Kidney (tissue), 14 donors: ENCODE measurements around the gene CTXN1. TPM values are rescaled to one million over a fixed set of nuclear protein-coding genes. Genes with fewer than 3 reads are reported as not detected.
A peak's percentile ranks its signal among the peaks of the same experiment; 100 is the strongest.

ENCODE experiments used
- DNase-seq, 5 donors: peaks; one replicate each; pipeline ENCODE4 v3.0.0-alpha.2; 2013 to 2020
- FAIRE-seq: peaks from 2 replicates; lab custom pipeline; 2012; peaks lifted over from hg19 to GRCh38; lab: Jason Lieb, UNC
- H3K27ac ChIP-seq, 2 donors: one replicate each; pipeline ENCODE4 v1.7.0; 2013; ENCODE audit warnings: low read depth in 2 of 2, low read length in 2 of 2, inconsistent platforms in 1 of 2
- H3K27me3 ChIP-seq: one replicate; pipeline ENCODE4 v1.7.1; 2013; ENCODE audit warnings: low read length, inconsistent platforms; ENCODE audit not compliant: control insufficient read depth, insufficient read depth
- H3K36me3 ChIP-seq, 3 donors: one replicate each; pipeline versions ENCODE4 v1.7.0 to v1.7.1; 2013; ENCODE audit warnings: low read length in 3 of 3, control low read depth in 1 of 3, inconsistent platforms in 1 of 3; ENCODE audit not compliant: insufficient read depth in 3 of 3, control insufficient read depth in 2 of 3
- H3K4me1 ChIP-seq, 3 donors: one replicate each; pipeline versions ENCODE4 v1.7.0 to v1.7.1; 2013; ENCODE audit warnings: low read length in 3 of 3, inconsistent platforms in 1 of 3, low read depth in 1 of 3; ENCODE audit not compliant: control insufficient read depth in 2 of 3, insufficient read depth in 2 of 3
- H3K4me3 ChIP-seq, 3 donors: one replicate each; pipeline versions ENCODE4 v1.7.0 to v1.8.1; 2013; ENCODE audit warnings: low read length in 3 of 3, control low read depth in 1 of 3, inconsistent platforms in 1 of 3
- H3K9ac ChIP-seq, 3 donors: one replicate each; pipeline versions ENCODE4 v1.7.0 to v1.7.1; 2013; ENCODE audit warnings: low read length in 3 of 3, control low read depth in 1 of 3, inconsistent platforms in 1 of 3
- H3K9me3 ChIP-seq, 3 donors: one replicate each; pipeline versions ENCODE4 v1.7.0 to v1.7.1; 2013; ENCODE audit warnings: low read length in 3 of 3, control low read depth in 1 of 3, inconsistent platforms in 1 of 3; ENCODE audit not compliant: control insufficient read depth in 2 of 3, insufficient read depth in 1 of 3
- intact Hi-C: fragments of 100-400 bp; cut with DNase I; formaldehyde crosslinking; loops from one replicate; pipeline ENCODE4 v1.11.1; 2022
- polyA plus RNA-seq: library from polyadenylated mRNA; stranded (reverse); fragments of 350-450 nt; fragmentation: Illumina TruSeq; extraction: RNeasy Lipid Tissue Mini Kit (QIAGEN cat#74804); gene quantifications from one replicate; pipeline ENCODE4 v1.2.3, GENCODE V29; 2014; ENCODE audit warnings: low read depth, low replicate concordance; ENCODE audit not compliant: insufficient read depth
- total RNA-seq: library from RNA; stranded (reverse); fragmentation: NEBNext Ultra II Directional; extraction: Animal tissue kit (Norgen Biotek cat#: 25700); gene quantifications from one replicate; pipeline ENCODE4 v1.2.1, GENCODE V29; 2021
- TF ChIP-seq, protein P1 (sequence below): IDR thresholded peaks from 3 replicates; pipeline ENCODE4 v1.5.1; 2012; ENCODE audit warnings: mild to moderate bottlenecking, moderate library complexity, borderline replicate concordance; ENCODE audit not compliant: insufficient read depth; ENCODE audit errors: extremely low read depth
- donor health status: control.
- donor health status: control.
- donor health status: control.
- donor health status: control.
- donor health status: control.
- donor health status: DM: yes; HTN: yes; CAD: no.
- donor health status: Normal renal cell carcinoma (clear cell type).

CTXN1 gene
- total and polyA plus RNA-seq, 2 donors from 2014 or later = 8.9 to 25.9 TPM

DNA sequence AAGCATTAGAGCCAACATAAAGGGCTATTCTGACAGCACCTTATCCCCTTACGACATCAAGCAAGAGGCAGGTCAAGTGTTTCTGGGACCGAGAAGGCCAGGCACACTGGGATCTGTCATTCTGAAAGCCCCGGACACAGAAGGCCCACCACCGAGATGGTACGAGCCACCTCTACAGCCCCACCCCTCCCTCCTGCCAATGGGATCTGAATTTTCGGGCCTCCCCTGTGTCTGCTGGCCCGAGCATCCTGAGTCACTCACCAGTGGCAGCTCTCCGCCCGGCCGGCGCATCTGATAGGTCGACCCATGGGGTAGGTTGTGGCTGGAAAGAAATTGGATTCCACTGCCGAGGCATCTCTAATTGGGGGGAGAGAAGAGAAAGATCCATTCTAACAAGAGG, 14.9 kb upstream of the CTXN1 start:
- DNase-seq = peak in 1 of 5 donors; percentile 56

DNA sequence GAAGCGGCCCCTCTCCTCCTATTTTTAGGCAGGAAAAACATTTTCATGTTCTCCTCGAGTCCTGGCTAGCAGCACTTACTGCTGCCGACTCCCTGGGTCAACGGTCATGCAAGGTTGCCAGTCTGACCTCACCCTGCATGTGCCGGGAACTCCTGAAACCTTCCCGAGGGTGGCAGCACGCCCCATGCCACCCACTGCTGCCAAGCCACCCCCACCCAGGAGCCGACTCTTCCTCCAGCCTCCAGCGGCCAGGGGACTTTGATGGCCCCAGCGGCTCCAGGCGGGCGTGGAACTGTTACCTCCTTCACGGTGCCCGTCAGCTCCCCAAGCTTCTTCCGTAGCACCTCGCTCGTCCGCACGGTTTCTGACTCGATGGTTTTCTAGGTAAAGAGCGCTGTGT, 8.8 kb upstream of the CTXN1 start:
- no peaks in the 10 kb centered on the region for H3K9me3 ChIP-seq
- H3K4me3 ChIP-seq = no peak overlapping the region
- TF ChIP-seq, protein P1, sequence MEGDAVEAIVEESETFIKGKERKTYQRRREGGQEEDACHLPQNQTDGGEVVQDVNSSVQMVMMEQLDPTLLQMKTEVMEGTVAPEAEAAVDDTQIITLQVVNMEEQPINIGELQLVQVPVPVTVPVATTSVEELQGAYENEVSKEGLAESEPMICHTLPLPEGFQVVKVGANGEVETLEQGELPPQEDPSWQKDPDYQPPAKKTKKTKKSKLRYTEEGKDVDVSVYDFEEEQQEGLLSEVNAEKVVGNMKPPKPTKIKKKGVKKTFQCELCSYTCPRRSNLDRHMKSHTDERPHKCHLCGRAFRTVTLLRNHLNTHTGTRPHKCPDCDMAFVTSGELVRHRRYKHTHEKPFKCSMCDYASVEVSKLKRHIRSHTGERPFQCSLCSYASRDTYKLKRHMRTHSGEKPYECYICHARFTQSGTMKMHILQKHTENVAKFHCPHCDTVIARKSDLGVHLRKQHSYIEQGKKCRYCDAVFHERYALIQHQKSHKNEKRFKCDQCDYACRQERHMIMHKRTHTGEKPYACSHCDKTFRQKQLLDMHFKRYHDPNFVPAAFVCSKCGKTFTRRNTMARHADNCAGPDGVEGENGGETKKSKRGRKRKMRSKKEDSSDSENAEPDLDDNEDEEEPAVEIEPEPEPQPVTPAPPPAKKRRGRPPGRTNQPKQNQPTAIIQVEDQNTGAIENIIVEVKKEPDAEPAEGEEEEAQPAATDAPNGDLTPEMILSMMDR = no peak
- H3K36me3 ChIP-seq = peaks cover 0 to 37% (median 26%) of the 10 kb centered on the region in 3 donors
- no peak overlapping the region for H3K9ac ChIP-seq
- intact Hi-C loops = no loop called here
- no peak overlapping the region for H3K27ac ChIP-seq
- peak in 1 of 5 donors; percentile 66 for DNase-seq
- no peaks in the 10 kb centered on the region for H3K4me1 ChIP-seq
- no peaks in the 10 kb centered on the region for H3K27me3 ChIP-seq
- no peak for FAIRE-seq

More for the DNA sequence above, 14.9 kb upstream of the CTXN1 start:
- peaks cover 0 to 8% (median 3%) of the 10 kb centered on the region in 3 donors for H3K36me3 ChIP-seq
- FAIRE-seq = no peak
- H3K4me3 ChIP-seq = no peak overlapping the region
- H3K27me3 ChIP-seq = no peaks in the 10 kb centered on the region
- H3K9me3 ChIP-seq = no peaks in the 10 kb centered on the region
- peaks cover 0 to 13% (median 5%) of the 10 kb centered on the region in 3 donors for H3K4me1 ChIP-seq
- intact Hi-C loops = no loop called here
- TF ChIP-seq, protein P1 = no peak
- H3K9ac ChIP-seq = no peak overlapping the region
- H3K27ac ChIP-seq = no peak overlapping the region

DNA sequence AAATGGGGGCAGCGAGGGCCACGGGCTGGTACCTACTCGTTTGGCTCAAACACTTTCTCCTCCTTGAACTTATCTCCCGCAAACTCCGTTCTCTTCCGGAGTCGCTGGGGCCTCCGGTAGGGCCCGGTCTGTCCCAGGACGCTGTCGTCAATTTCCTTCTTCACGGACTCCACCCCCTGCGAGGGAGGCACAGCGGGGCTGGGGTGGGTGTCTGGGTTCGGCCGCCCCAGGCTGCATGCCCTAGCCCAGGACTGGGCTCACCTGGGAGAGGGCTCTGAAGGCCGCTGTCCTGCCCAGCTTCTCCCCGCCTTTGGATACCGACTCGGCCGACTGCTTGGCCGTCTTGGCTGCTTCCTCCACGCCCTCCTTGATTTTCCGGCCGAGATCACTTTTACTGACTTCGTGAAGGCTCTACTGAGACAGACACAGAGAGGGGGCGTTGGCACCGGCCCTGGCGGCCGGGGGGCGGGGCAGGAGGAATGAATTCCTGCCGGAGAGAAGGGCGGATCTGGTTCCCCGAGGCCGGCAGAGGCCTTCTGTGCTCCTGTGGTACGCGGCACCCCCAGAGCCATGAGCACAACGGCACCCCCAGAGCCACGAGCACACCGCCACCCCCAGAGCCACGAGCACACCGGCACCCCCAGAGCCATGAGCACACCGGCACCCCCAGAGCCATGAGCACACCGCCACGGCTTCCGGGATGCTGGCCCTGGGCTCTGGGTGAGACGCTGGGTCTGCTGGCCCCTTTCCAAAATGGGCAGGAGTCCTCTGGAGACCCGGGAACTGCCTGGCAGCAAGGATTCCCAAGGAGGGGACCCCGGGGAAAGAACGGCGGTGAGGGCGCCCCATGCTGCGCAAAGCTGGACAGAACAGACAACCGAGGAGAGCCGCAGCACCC, 8.1 kb upstream of the CTXN1 start:
- H3K27me3 ChIP-seq = no peaks in the 10 kb centered on the region
- peaks cover 0 to 37% (median 26%) of the 10 kb centered on the region in 3 donors for H3K36me3 ChIP-seq
- peaks cover 0 to 2% (median 0%) of the 10 kb centered on the region in 3 donors for H3K4me1 ChIP-seq
- FAIRE-seq = no peak
- peak in 1 of 5 donors; percentile 52 for DNase-seq
- H3K9me3 ChIP-seq = no peaks in the 10 kb centered on the region
- TF ChIP-seq, protein P1 = no peak
- no peak overlapping the region for H3K9ac ChIP-seq
- intact Hi-C loops = no loop called here
- H3K27ac ChIP-seq = no peak overlapping the region
- no peak overlapping the region for H3K4me3 ChIP-seq
